HFF-Myc (cell line): ENCODE data around the gene DCDC2C.

Source experiments
- DNase-seq: peaks from one replicate; pipeline ENCODE4 v3.0.0-alpha.2; 2011; ENCODE audit warnings: low read depth; ENCODE audit errors: extremely low read depth
- H3K4me3 ChIP-seq: replicated peaks from 2 replicates; pipeline ENCODE4 v1.5.1; 2011; ENCODE audit warnings: low read depth, mild to moderate bottlenecking, control low read depth, low read length
- CTCF ChIP-seq: IDR thresholded peaks from 2 replicates; pipeline ENCODE4 v1.5.1; 2012; ENCODE audit warnings: mild to moderate bottlenecking, low read depth, low read length, control low read depth; ENCODE audit errors: missing control alignments

DCDC2C gene

GRCh38 chr2:3674066-3674845, 29.1 kb upstream of the DCDC2C start:
- TF ChIP-seq CTCF = no peak
- DNase-seq = no peak

GRCh38 chr2:3675687-3676086, 27.7 kb upstream of the DCDC2C start:
- no peak for DNase-seq
- no peak overlapping the region for H3K4me3 ChIP-seq
- TF ChIP-seq CTCF = no peak

More at GRCh38 chr2:3674066-3674845, 29.1 kb upstream of the DCDC2C start:
- no peak overlapping the region for H3K4me3 ChIP-seq

- no peak for TF ChIP-seq CTCF
- no peak for DNase-seq
- no peak overlapping the region for H3K4me3 ChIP-seq
Observed at GRCh38 chr2:3677436-3677835, 25.9 kb upstream of the DCDC2C start.

GRCh38 chr2:3678212-3678611, 25.2 kb upstream of the DCDC2C start:
- no peak for TF ChIP-seq CTCF
- H3K4me3 ChIP-seq = no peak overlapping the region
- DNase-seq = no peak

GRCh38 chr2:3679180-3679579, 24.2 kb upstream of the DCDC2C start:
- no peak for DNase-seq
- H3K4me3 ChIP-seq = no peak overlapping the region
- TF ChIP-seq CTCF = no peak

GRCh38 chr2:3679616-3680393, 23.6 kb upstream of the DCDC2C start:
- TF ChIP-seq CTCF = no peak
- no peak for DNase-seq
- no peak overlapping the region for H3K4me3 ChIP-seq
